ENCODE data around the gene TAGLN2.

DNA sequence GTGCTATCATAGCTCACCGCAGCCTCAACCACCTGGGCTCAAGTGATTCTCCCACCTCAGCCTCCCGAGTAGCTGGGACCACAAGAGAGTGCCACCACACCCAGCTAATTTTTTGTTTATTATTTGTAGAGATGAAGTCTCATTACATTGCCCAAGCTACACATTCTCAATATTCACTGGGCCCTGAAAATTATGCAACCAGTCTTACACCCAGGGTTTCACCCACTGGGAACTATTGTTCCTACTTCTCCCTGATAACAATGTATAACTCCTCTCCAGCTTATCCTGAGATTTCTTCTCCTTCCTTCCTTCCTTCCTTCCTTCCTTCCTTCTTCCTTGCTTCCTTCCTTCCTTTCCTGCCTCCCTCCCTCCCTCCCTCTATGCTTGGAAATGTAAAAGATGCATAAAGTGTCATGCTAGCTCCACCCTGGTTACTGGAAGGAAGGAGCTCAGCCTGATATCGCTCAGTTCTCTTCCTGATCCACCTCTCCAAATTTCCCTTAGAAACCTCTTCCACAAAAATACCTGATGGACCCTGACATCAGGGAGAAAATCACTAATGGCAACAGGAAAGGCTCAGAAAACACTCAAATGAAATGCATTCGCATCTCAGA, 51.7 kb downstream of the TAGLN2 start:
- TF ChIP-seq POLR2AphosphoS5 (IDR thresholded peaks at IDR 0.05; ENCODE audit: low read depth, low read length) (no peak), POLR2A (IDR thresholded peaks at IDR 0.05; ENCODE audit: low read depth, low read length) (no peak)

Data from GM12891 (cell line).